Mammary epithelial cell (primary cell): Measurements from ENCODE around the gene ZFPL1.

Experiments used
- EZH2 ChIP-seq: IDR thresholded peaks from 2 replicates; pipeline ENCODE4 v1.6.1; 2012; ENCODE audit warnings: low read length, inconsistent platforms, borderline replicate concordance
- TF ChIP-seq, protein P1 (sequence below), 2 donors: IDR thresholded peaks in 1 of 2; conservative IDR thresholded peaks in 1 of 2; 2 replicates each; pipeline ENCODE4 v1.5.1; 2011 to 2012; ENCODE audit warnings: inconsistent platforms in 2 of 2, low read length in 2 of 2, mild to moderate bottlenecking in 2 of 2, control low read depth in 1 of 2, low read depth in 1 of 2; ENCODE audit not compliant: insufficient read depth in 1 of 2; ENCODE audit errors: extremely low read depth in 1 of 2

DNA sequence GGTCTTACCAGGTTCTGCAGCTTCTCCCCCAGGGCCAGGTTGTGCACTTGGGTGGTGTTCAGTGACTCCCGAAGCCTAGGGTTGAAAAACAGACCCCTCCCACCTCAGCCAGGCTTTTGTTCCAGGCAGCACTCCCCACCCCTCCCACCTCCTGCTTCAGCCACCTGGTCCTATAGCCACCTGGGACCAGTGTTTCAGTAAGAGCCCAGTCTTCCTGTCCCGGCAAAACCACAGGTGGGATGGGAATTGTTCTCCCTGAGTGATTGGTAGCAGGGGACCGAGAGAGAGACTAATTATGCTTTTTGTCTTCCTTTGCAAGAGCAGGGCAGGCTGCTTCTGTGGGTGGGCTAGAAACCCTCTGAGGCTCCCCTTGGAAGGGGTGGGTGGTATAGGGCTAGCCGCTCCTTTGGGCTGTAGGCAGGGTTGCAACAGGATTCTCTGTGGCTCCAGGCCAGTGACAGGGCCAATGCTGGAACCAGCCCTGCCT is 17.2 kb upstream of the ZFPL1 start:
- TF ChIP-seq, protein P1, sequence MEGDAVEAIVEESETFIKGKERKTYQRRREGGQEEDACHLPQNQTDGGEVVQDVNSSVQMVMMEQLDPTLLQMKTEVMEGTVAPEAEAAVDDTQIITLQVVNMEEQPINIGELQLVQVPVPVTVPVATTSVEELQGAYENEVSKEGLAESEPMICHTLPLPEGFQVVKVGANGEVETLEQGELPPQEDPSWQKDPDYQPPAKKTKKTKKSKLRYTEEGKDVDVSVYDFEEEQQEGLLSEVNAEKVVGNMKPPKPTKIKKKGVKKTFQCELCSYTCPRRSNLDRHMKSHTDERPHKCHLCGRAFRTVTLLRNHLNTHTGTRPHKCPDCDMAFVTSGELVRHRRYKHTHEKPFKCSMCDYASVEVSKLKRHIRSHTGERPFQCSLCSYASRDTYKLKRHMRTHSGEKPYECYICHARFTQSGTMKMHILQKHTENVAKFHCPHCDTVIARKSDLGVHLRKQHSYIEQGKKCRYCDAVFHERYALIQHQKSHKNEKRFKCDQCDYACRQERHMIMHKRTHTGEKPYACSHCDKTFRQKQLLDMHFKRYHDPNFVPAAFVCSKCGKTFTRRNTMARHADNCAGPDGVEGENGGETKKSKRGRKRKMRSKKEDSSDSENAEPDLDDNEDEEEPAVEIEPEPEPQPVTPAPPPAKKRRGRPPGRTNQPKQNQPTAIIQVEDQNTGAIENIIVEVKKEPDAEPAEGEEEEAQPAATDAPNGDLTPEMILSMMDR (conservative IDR thresholded peaks at IDR 0.05 in 1 of 2, IDR thresholded peaks at IDR 0.05 in 1 of 2; ENCODE audit: extremely low read depth in 1 of 2, insufficient read depth in 1 of 2, low read depth in 1 of 2, low read length in 2 of 2), result no peak
- no peak for TF ChIP-seq EZH2
